ENCODE results near the gene ECHS1.
A peak's percentile ranks its signal among the peaks of the same experiment; 100 is the strongest.
"Not testable (repeated sequence)": the region's sequence is repeated elsewhere in the genome, so short reads cannot be mapped to it uniquely, and the experiment has no call there.

Gene ECHS1

GRCh38 chr10:133378251-133379096 is 5.3 kb upstream of the ECHS1 start:
- peak; percentile 90 to 97 (median 96) for DNase-seq

GRCh38 chr10:133377818-133378250 is 4.7 kb upstream of the ECHS1 start:
- DNase-seq = no peak

- no peak for DNase-seq
Observed at GRCh38 chr10:133377025-133377817, 4.1 kb upstream of the ECHS1 start.

GRCh38 chr10:133376183-133376582 is 3.0 kb upstream of the ECHS1 start:
- DNase-seq = not testable (repeated sequence)

GRCh38 chr10:133375357-133376115 is 2.4 kb upstream of the ECHS1 start:
- DNase-seq = no peak

- DNase-seq = no peak
Observed at GRCh38 chr10:133372507-133372906, 647 bp downstream of the ECHS1 start.

- DNase-seq = no peak
Observed at GRCh38 chr10:133370030-133370786, 2.9 kb downstream of the ECHS1 start.

GRCh38 chr10:133368153-133368552 is 5.0 kb downstream of the ECHS1 start:
- no peak for DNase-seq

- DNase-seq = not testable (repeated sequence)
Observed at GRCh38 chr10:133367461-133367860, 5.7 kb downstream of the ECHS1 start.

GRCh38 chr10:133366751-133367150 is 6.4 kb downstream of the ECHS1 start:
- no peak for DNase-seq

GRCh38 chr10:133366130-133366478 is 7.0 kb downstream of the ECHS1 start:
- no peak for DNase-seq

- DNase-seq = no peak
Observed at GRCh38 chr10:133365461-133366129, 7.6 kb downstream of the ECHS1 start.

GRCh38 chr10:133364645-133365431 is 8.3 kb downstream of the ECHS1 start:
- DNase-seq = no peak

- DNase-seq = no peak
Observed at GRCh38 chr10:133362846-133363245, 10.3 kb downstream of the ECHS1 start.

- DNase-seq = no peak
Observed at GRCh38 chr10:133361773-133362441, 11.2 kb downstream of the ECHS1 start.

GRCh38 chr10:133361227-133361626 is 11.9 kb downstream of the ECHS1 start:
- DNase-seq = no peak

- no peak for DNase-seq
Observed at GRCh38 chr10:133359972-133360610, 13.1 kb downstream of the ECHS1 start.

GRCh38 chr10:133359554-133359971 is 13.6 kb downstream of the ECHS1 start:
- DNase-seq = no peak

GRCh38 chr10:133358925-133359310 is 14.2 kb downstream of the ECHS1 start:
- no peak for DNase-seq

Data from suppressor macrophage (primary cell).